HepG2 (cell line): ENCODE results near the gene BCL2L2. TPM values are rescaled to one million over a fixed set of nuclear protein-coding genes. Genes with fewer than 3 reads are reported as not detected.
A peak's percentile ranks its signal among the peaks of the same experiment; 100 is the strongest.

Experiments
- AGO1 ChIP-seq: fragments of 200-400 bp; formaldehyde crosslinking; IDR thresholded peaks from 2 replicates; pipeline ENCODE4 v1.6.1; 2017; ENCODE audit warnings: mild to moderate bottlenecking, low read depth, low read length, moderate library complexity; ENCODE audit not compliant: poor library complexity, severe bottlenecking
- ARID2 ChIP-seq: sonication (generic); formaldehyde crosslinking; IDR thresholded peaks from 2 replicates; pipeline ENCODE4 v1.8.1; 2022; ENCODE audit warnings: mild to moderate bottlenecking, missing genetic modification reagents, borderline replicate concordance
- CCDC6 ChIP-seq: sonication (generic); formaldehyde crosslinking; IDR thresholded peaks from 2 replicates; pipeline ENCODE4 v1.8.1; 2022; ENCODE audit warnings: mild to moderate bottlenecking, missing genetic modification reagents, moderate library complexity
- CENPT ChIP-seq: sonication (generic); formaldehyde crosslinking; IDR thresholded peaks from 2 replicates; pipeline ENCODE4 v1.8.0; 2022; ENCODE audit warnings: low read depth, mild to moderate bottlenecking, moderate library complexity, missing genetic modification reagents
- ELF1 ChIP-seq: sonication (generic); formaldehyde crosslinking; IDR thresholded peaks from 2 replicates; pipeline ENCODE4 v1.4.0; 2020; ENCODE audit warnings: missing genetic modification reagents
- FOXJ3 ChIP-seq: sonication (generic); formaldehyde crosslinking; IDR thresholded peaks from 2 replicates; pipeline ENCODE4 v1.4.0; 2020; ENCODE audit warnings: missing genetic modification reagents, mild to moderate bottlenecking, borderline replicate concordance
- FOXK1 ChIP-seq: sonication (generic); formaldehyde crosslinking; IDR thresholded peaks from 2 replicates; pipeline ENCODE4 v1.4.0; 2020; ENCODE audit warnings: low read depth, missing genetic modification reagents, borderline replicate concordance
- FOXM1 ChIP-seq: sonication (generic); formaldehyde crosslinking; IDR thresholded peaks from 2 replicates; pipeline ENCODE4 v1.5.0; 2020; ENCODE audit warnings: missing genetic modification reagents
- FOXO1 ChIP-seq: sonication (generic); formaldehyde crosslinking; IDR thresholded peaks from 2 replicates; pipeline ENCODE4 v1.4.0; 2020; ENCODE audit warnings: missing genetic modification reagents
- GATA4 ChIP-seq: sonication (generic); IDR thresholded peaks from 2 replicates; pipeline ENCODE4 v1.6.1; 2016; ENCODE audit warnings: antibody characterized with exemption, low read depth, borderline replicate concordance
- HOXD1 ChIP-seq: sonication (generic); formaldehyde crosslinking; IDR thresholded peaks from 2 replicates; pipeline ENCODE4 v1.5.0; 2020; ENCODE audit warnings: missing genetic modification reagents
- KDM1A ChIP-seq: IDR thresholded peaks from 2 replicates; pipeline ENCODE4 v1.6.1; 2016; ENCODE audit warnings: missing compliant biosample characterization
- NFIC ChIP-seq: IDR thresholded peaks from 2 replicates; pipeline ENCODE4 v1.6.1; 2012; ENCODE audit warnings: mild to moderate bottlenecking, low read length, inconsistent platforms
- NR2F6 ChIP-seq, 2 experiments: IDR thresholded peaks; 2 replicates each; pipeline ENCODE4 v1.6.1; 2016; ENCODE audit warnings: antibody characterized with exemption in 1 of 2, mild to moderate bottlenecking in 1 of 2
- REXO4 ChIP-seq: sonication (generic); formaldehyde crosslinking; IDR thresholded peaks from 2 replicates; pipeline ENCODE4 v1.8.0; 2022; ENCODE audit warnings: missing genetic modification reagents, mild to moderate bottlenecking, borderline replicate concordance
- SMARCE1 ChIP-seq: fragments of 450-650 bp; IDR thresholded peaks from 2 replicates; pipeline ENCODE4 v1.6.1; 2017; ENCODE audit warnings: borderline replicate concordance
- ZNF17 ChIP-seq: sonication (generic); formaldehyde crosslinking; IDR thresholded peaks from 2 replicates; pipeline ENCODE4 v1.5.0; 2020; ENCODE audit warnings: mild to moderate bottlenecking, missing genetic modification reagents
- ZNF3 ChIP-seq: IDR thresholded peaks from 2 replicates; pipeline ENCODE4 v1.7.0; 2017; ENCODE audit warnings: inconsistent platforms
- ZNF335 ChIP-seq: sonication (generic); formaldehyde crosslinking; IDR thresholded peaks from 2 replicates; pipeline ENCODE4 v1.4.0; 2020; ENCODE audit warnings: missing genetic modification reagents
- ZNF354B ChIP-seq: sonication (generic); formaldehyde crosslinking; IDR thresholded peaks from 2 replicates; pipeline ENCODE4 v1.8.0; 2022; ENCODE audit warnings: mild to moderate bottlenecking, missing genetic modification reagents
- ZNF460 ChIP-seq: sonication (generic); formaldehyde crosslinking; IDR thresholded peaks from 2 replicates; pipeline ENCODE4 v1.5.1; 2020; ENCODE audit warnings: missing genetic modification reagents, mild to moderate bottlenecking, borderline replicate concordance
- ZNF564 ChIP-seq: sonication (generic); formaldehyde crosslinking; IDR thresholded peaks from 2 replicates; pipeline ENCODE4 v1.8.1; 2023; ENCODE audit warnings: mild to moderate bottlenecking, missing genetic modification reagents
- ZNF841 ChIP-seq: sonication (generic); formaldehyde crosslinking; IDR thresholded peaks from 2 replicates; pipeline ENCODE4 v1.8.1; 2023; ENCODE audit warnings: missing genetic modification reagents, borderline replicate concordance
- polyA plus RNA-seq, 8 experiments: library from polyadenylated mRNA; depleted of rRNA in 3 of 8; stranded (reverse) in 7 of 8; unstranded in 1 of 8; fragments of >200 nt; fragmentation: Illumina TruSeq in 4 of 8; extraction: Trizol in 4 of 8; gene quantifications; 2 replicates each; pipeline versions ENCODE4 v1.2.1 to v1.2.3, GENCODE V29; 2011 to 2016; ENCODE audit warnings: low read depth in 4 of 8, missing spikeins in 1 of 8, mixed read lengths in 1 of 8; ENCODE audit not compliant: insufficient read depth in 1 of 8
- total RNA-seq, 5 experiments: library from RNA; depleted of rRNA; stranded (reverse); fragments of >200 nt; fragmentation: Illumina TruSeq; extraction: Trizol; gene quantifications; 2 replicates each; pipeline ENCODE4 v1.2.3, GENCODE V29; 2016; ENCODE audit warnings: low read depth in 1 of 5
- TF ChIP-seq, protein P1 (sequence below): sonication (generic); formaldehyde crosslinking; conservative IDR thresholded peaks from 2 replicates; pipeline ENCODE4 v1.8.0; 2022; ENCODE audit warnings: mild to moderate bottlenecking, moderate library complexity, missing genetic modification reagents
- TF ChIP-seq, protein P2 (sequence below): sonication (generic); formaldehyde crosslinking; IDR thresholded peaks from 2 replicates; pipeline ENCODE4 v1.4.0; 2020; ENCODE audit warnings: missing genetic modification reagents; ENCODE audit errors: not compliant biosample characterization
- TF ChIP-seq, protein P3 (sequence below): sonication (generic); formaldehyde crosslinking; IDR thresholded peaks from 2 replicates; pipeline ENCODE4 v1.4.0; 2020; ENCODE audit warnings: missing genetic modification reagents

Gene BCL2L2
- total and polyA plus RNA-seq, 2 of the 13 experiments (the other 11 are each of a cell fraction or from before 2014, with no cell fraction given) = 28.1 to 49.8 TPM

GRCh38 chr14:23320584-23321571 lies 14.2 kb downstream of the BCL2L2 start, which contains the start of gene PABPN1 (continued):
- peak; percentile 90; the same call in 1 of the 2 replicates for TF ChIP-seq ARID2
- TF ChIP-seq, protein P1, sequence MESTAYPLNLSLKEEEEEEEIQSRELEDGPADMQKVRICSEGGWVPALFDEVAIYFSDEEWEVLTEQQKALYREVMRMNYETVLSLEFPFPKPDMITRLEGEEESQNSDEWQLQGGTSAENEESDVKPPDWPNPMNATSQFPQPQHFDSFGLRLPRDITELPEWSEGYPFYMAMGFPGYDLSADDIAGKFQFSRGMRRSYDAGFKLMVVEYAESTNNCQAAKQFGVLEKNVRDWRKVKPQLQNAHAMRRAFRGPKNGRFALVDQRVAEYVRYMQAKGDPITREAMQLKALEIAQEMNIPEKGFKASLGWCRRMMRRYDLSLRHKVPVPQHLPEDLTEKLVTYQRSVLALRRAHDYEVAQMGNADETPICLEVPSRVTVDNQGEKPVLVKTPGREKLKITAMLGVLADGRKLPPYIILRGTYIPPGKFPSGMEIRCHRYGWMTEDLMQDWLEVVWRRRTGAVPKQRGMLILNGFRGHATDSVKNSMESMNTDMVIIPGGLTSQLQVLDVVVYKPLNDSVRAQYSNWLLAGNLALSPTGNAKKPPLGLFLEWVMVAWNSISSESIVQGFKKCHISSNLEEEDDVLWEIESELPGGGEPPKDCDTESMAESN (CRISPR knock-in tag) = peak; percentile 91
- no peak for TF ChIP-seq FOXM1
- peak; percentile 7; the same call in 1 of the 2 replicates for TF ChIP-seq KDM1A
- peak; percentile 87; the same call in 1 of the 2 replicates for TF ChIP-seq CENPT (CRISPR knock-in tag)
- TF ChIP-seq GATA4 = peak; percentile 50
- peak; percentile 96 for TF ChIP-seq AGO1
- no peak; the same call in 1 of the 2 replicates for TF ChIP-seq ZNF3 (CRISPR knock-in tag)
- TF ChIP-seq FOXO1 (CRISPR knock-in tag) = peak; percentile 51; the same call in 1 of the 2 replicates
- no peak for TF ChIP-seq SMARCE1
- TF ChIP-seq ELF1 = peak; percentile 85
- 0 out of 2 replicates have a peak, but pooled peaks have one; percentile 87 for TF ChIP-seq ZNF335
- peak; percentile 91 for TF ChIP-seq FOXJ3
- no peak; the same call in 1 of the 2 replicates for TF ChIP-seq ZNF354B (CRISPR knock-in tag)
- peak; percentile 96 for TF ChIP-seq HOXD1
- TF ChIP-seq CCDC6 (CRISPR knock-in tag) = no peak
- TF ChIP-seq ZNF460 = no peak; the same call in 1 of the 2 replicates
- no peak for TF ChIP-seq NFIC
- TF ChIP-seq NR2F6 (IDR thresholded peaks at IDR 0.05) = peak; percentile 52; the same call in 1 of the 2 replicates
- peak; percentile 86 for TF ChIP-seq NR2F6 (CRISPR knock-in tag; IDR thresholded peaks at IDR 0.05)
- TF ChIP-seq, protein P2, sequence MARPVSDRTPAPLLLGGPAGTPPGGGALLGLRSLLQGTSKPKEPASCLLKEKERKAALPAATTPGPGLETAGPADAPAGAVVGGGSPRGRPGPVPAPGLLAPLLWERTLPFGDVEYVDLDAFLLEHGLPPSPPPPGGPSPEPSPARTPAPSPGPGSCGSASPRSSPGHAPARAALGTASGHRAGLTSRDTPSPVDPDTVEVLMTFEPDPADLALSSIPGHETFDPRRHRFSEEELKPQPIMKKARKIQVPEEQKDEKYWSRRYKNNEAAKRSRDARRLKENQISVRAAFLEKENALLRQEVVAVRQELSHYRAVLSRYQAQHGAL (CRISPR knock-in tag) = peak; percentile 84
- TF ChIP-seq FOXK1 (CRISPR knock-in tag) = peak; percentile 90
- TF ChIP-seq, protein P3, sequence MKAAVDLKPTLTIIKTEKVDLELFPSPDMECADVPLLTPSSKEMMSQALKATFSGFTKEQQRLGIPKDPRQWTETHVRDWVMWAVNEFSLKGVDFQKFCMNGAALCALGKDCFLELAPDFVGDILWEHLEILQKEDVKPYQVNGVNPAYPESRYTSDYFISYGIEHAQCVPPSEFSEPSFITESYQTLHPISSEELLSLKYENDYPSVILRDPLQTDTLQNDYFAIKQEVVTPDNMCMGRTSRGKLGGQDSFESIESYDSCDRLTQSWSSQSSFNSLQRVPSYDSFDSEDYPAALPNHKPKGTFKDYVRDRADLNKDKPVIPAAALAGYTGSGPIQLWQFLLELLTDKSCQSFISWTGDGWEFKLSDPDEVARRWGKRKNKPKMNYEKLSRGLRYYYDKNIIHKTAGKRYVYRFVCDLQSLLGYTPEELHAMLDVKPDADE (CRISPR knock-in tag) = 0 out of 2 replicates have a peak, but pooled peaks have one; percentile 79
- no peak; the same call in 1 of the 2 replicates for TF ChIP-seq REXO4 (CRISPR knock-in tag)
- TF ChIP-seq ZNF564 (CRISPR knock-in tag) = peak; percentile 91
- TF ChIP-seq ZNF841 (CRISPR knock-in tag) = peak; percentile 39; the same call in 1 of the 2 replicates
- no peak for TF ChIP-seq ZNF17
